ENCODE results near the gene ST8SIA2.

The ST8SIA2 gene

GRCh38 chr15:92502336-92502735, 108.7 kb downstream of the ST8SIA2 start:
- Histone ChIP-seq H3K23ac (ENCODE audit: low read length) (no peak overlapping the region), H2AFZ (ENCODE audit: insufficient read depth, low read length, poor library complexity) (no peak overlapping the region), H2AK5ac (ENCODE audit: low read length) (no peak overlapping the region), H3K27me3 (ENCODE audit: insufficient read depth, low read length) (no peaks in the 10 kb centered on the region), H3K79me1 (ENCODE audit: low read length) (no peaks in the 10 kb centered on the region), H2BK12ac (ENCODE audit: low read length) (no peak overlapping the region), H3K18ac (ENCODE audit: low read length) (no peak overlapping the region), H3K79me2 (ENCODE audit: control insufficient read depth, insufficient read depth, low read length, poor library complexity) (no peaks in the 10 kb centered on the region), H3K9ac (ENCODE audit: low read length) (no peak overlapping the region), H3K4me1 (ENCODE audit: control insufficient read depth in 1 of 2, insufficient read depth in 2 of 2, low read length in 2 of 2) (no peaks in the 10 kb centered on the region), H2BK5ac (ENCODE audit: low read depth, low read length, poor library complexity) (no peak overlapping the region), H3K4me2 (ENCODE audit: low read length) (no peak overlapping the region), H2BK120ac (ENCODE audit: insufficient read depth, low read length, poor library complexity) (no peak overlapping the region), H4K12ac (ENCODE audit: low read depth, low read length) (no peak overlapping the region), H4K91ac (ENCODE audit: low read depth, low read length) (no peak overlapping the region), H3K4me3 (ENCODE audit: low read depth, low read length) (no peak overlapping the region), H4K8ac (ENCODE audit: low read depth, low read length) (no peak overlapping the region), H3K4ac (ENCODE audit: low read depth, low read length) (no peak overlapping the region), H3K9me3 (ENCODE audit: insufficient read depth, low read depth, low read length) (peaks cover 2% of the 10 kb centered on the region), H3K27ac (ENCODE audit: low read depth, low read length) (no peak overlapping the region), H3K36me3 (ENCODE audit: control insufficient read depth in 1 of 2, insufficient read depth in 2 of 2, low read length in 2 of 2) (no peaks in the 10 kb centered on the region), H3K14ac (ENCODE audit: low read length) (no peak overlapping the region)
- no peak for DNase-seq
- WGBS (ENCODE audit: extremely low coverage, insufficient coverage, insufficient read length), result no CpG with 5 or more reads among the region's 7 CpGs

GRCh38 chr15:92502930-92503857, 109.5 kb downstream of the ST8SIA2 start:
- no peak overlapping the region for H4K91ac ChIP-seq (ENCODE audit: low read depth, low read length)
- WGBS (ENCODE audit: extremely low coverage, insufficient coverage, insufficient read length), result no CpG with 5 or more reads among the region's 5 CpGs
- H2AK5ac ChIP-seq (ENCODE audit: low read length), result no peak overlapping the region
- no peak overlapping the region for H4K12ac ChIP-seq (ENCODE audit: low read depth, low read length)
- no peak overlapping the region for H3K4ac ChIP-seq (ENCODE audit: low read depth, low read length)
- no peak overlapping the region for H3K9ac ChIP-seq (ENCODE audit: low read length)
- no peak overlapping the region for H3K4me2 ChIP-seq (ENCODE audit: low read length)
- H3K4me3 ChIP-seq (ENCODE audit: low read depth, low read length), result no peak overlapping the region
- no peak overlapping the region for H3K18ac ChIP-seq (ENCODE audit: low read length)
- H2BK5ac ChIP-seq (ENCODE audit: low read depth, low read length, poor library complexity), result no peak overlapping the region
- no peak overlapping the region for H2AFZ ChIP-seq (ENCODE audit: insufficient read depth, low read length, poor library complexity)
- no peak overlapping the region for H3K23ac ChIP-seq (ENCODE audit: low read length)
- H4K8ac ChIP-seq (ENCODE audit: low read depth, low read length), result no peak overlapping the region
- H3K4me1 ChIP-seq (ENCODE audit: control insufficient read depth in 1 of 2, insufficient read depth in 2 of 2, low read length in 2 of 2), result no peaks in the 10 kb centered on the region
- H3K36me3 ChIP-seq (ENCODE audit: control insufficient read depth in 1 of 2, insufficient read depth in 2 of 2, low read length in 2 of 2), result no peaks in the 10 kb centered on the region
- no peak overlapping the region for H2BK120ac ChIP-seq (ENCODE audit: insufficient read depth, low read length, poor library complexity)
- H3K9me3 ChIP-seq (ENCODE audit: insufficient read depth, low read depth, low read length), result peaks cover 2% of the 10 kb centered on the region
- no peaks in the 10 kb centered on the region for H3K79me2 ChIP-seq (ENCODE audit: control insufficient read depth, insufficient read depth, low read length, poor library complexity)
- no peak overlapping the region for H3K27ac ChIP-seq (ENCODE audit: low read depth, low read length)
- no peak overlapping the region for H3K14ac ChIP-seq (ENCODE audit: low read length)
- H3K79me1 ChIP-seq (ENCODE audit: low read length), result no peaks in the 10 kb centered on the region
- H3K27me3 ChIP-seq (ENCODE audit: insufficient read depth, low read length), result no peaks in the 10 kb centered on the region
- DNase-seq, result no peak
- no peak overlapping the region for H2BK12ac ChIP-seq (ENCODE audit: low read length)

- Histone ChIP-seq H4K12ac (ENCODE audit: low read depth, low read length) (no peak overlapping the region), H3K9me3 (ENCODE audit: insufficient read depth, low read depth, low read length) (peaks cover 2% of the 10 kb centered on the region), H3K23ac (ENCODE audit: low read length) (no peak overlapping the region), H3K79me1 (ENCODE audit: low read length) (no peaks in the 10 kb centered on the region), H4K91ac (ENCODE audit: low read depth, low read length) (no peak overlapping the region), H3K14ac (ENCODE audit: low read length) (no peak overlapping the region), H2AK5ac (ENCODE audit: low read length) (no peak overlapping the region), H3K9ac (ENCODE audit: low read length) (no peak overlapping the region), H3K27ac (ENCODE audit: low read depth, low read length) (no peak overlapping the region), H2BK120ac (ENCODE audit: insufficient read depth, low read length, poor library complexity) (no peak overlapping the region), H4K8ac (ENCODE audit: low read depth, low read length) (no peak overlapping the region), H2AFZ (ENCODE audit: insufficient read depth, low read length, poor library complexity) (no peak overlapping the region), H2BK5ac (ENCODE audit: low read depth, low read length, poor library complexity) (no peak overlapping the region), H3K79me2 (ENCODE audit: control insufficient read depth, insufficient read depth, low read length, poor library complexity) (no peaks in the 10 kb centered on the region), H3K27me3 (ENCODE audit: insufficient read depth, low read length) (no peaks in the 10 kb centered on the region), H3K18ac (ENCODE audit: low read length) (no peak overlapping the region), H3K4ac (ENCODE audit: low read depth, low read length) (no peak overlapping the region), H3K4me1 (ENCODE audit: control insufficient read depth in 1 of 2, insufficient read depth in 2 of 2, low read length in 2 of 2) (no peaks in the 10 kb centered on the region), H3K36me3 (ENCODE audit: control insufficient read depth in 1 of 2, insufficient read depth in 2 of 2, low read length in 2 of 2) (no peaks in the 10 kb centered on the region), H3K4me2 (ENCODE audit: low read length) (no peak overlapping the region), H3K4me3 (ENCODE audit: low read depth, low read length) (no peak overlapping the region), H2BK12ac (ENCODE audit: low read length) (no peak overlapping the region)
- no peak for DNase-seq
- WGBS (ENCODE audit: extremely low coverage, insufficient coverage, insufficient read length), result no CpG with 5 or more reads among the region's 4 CpGs
Measured at GRCh38 chr15:92503889-92504288, 110.2 kb downstream of the ST8SIA2 start.

- Histone ChIP-seq H3K27me3 (ENCODE audit: insufficient read depth, low read length) (no peaks in the 10 kb centered on the region), H3K4me2 (ENCODE audit: low read length) (no peak overlapping the region), H3K18ac (ENCODE audit: low read length) (no peak overlapping the region), H4K12ac (ENCODE audit: low read depth, low read length) (no peak overlapping the region), H3K4me1 (ENCODE audit: control insufficient read depth in 1 of 2, insufficient read depth in 2 of 2, low read length in 2 of 2) (no peaks in the 10 kb centered on the region), H3K79me1 (ENCODE audit: low read length) (no peaks in the 10 kb centered on the region), H3K4me3 (ENCODE audit: low read depth, low read length) (no peak overlapping the region), H3K9me3 (ENCODE audit: insufficient read depth, low read depth, low read length) (no peaks in the 10 kb centered on the region), H4K8ac (ENCODE audit: low read depth, low read length) (no peak overlapping the region), H3K36me3 (ENCODE audit: control insufficient read depth in 1 of 2, insufficient read depth in 2 of 2, low read length in 2 of 2) (no peaks in the 10 kb centered on the region), H2BK120ac (ENCODE audit: insufficient read depth, low read length, poor library complexity) (no peak overlapping the region), H2BK12ac (ENCODE audit: low read length) (no peak overlapping the region), H3K14ac (ENCODE audit: low read length) (no peak overlapping the region), H3K79me2 (ENCODE audit: control insufficient read depth, insufficient read depth, low read length, poor library complexity) (no peaks in the 10 kb centered on the region), H3K23ac (ENCODE audit: low read length) (no peak overlapping the region), H4K91ac (ENCODE audit: low read depth, low read length) (no peak overlapping the region), H2AK5ac (ENCODE audit: low read length) (no peak overlapping the region), H2BK5ac (ENCODE audit: low read depth, low read length, poor library complexity) (no peak overlapping the region), H3K9ac (ENCODE audit: low read length) (no peak overlapping the region), H3K27ac (ENCODE audit: low read depth, low read length) (no peak overlapping the region), H3K4ac (ENCODE audit: low read depth, low read length) (no peak overlapping the region), H2AFZ (ENCODE audit: insufficient read depth, low read length, poor library complexity) (no peak overlapping the region)
- DNase-seq, result no peak
- no CpG with 5 or more reads among the region's 1 CpG for WGBS (ENCODE audit: extremely low coverage, insufficient coverage, insufficient read length)
Measured at GRCh38 chr15:92505611-92506010, 111.9 kb downstream of the ST8SIA2 start.
